Caco-2 (cell line): ENCODE results near the gene WBP1L. TPM values are rescaled to one million over a fixed set of nuclear protein-coding genes. Genes with fewer than 3 reads are reported as not detected.

Experiments used
- BruUV-seq: library from RNA; stranded (reverse); fragments of 400-500 nt; replicated peaks from 2 replicates; lab custom pipeline; 2021; lab: Mats Ljungman, UMichigan
- CTCF ChIA-PET: fragments of 300-600 bp; sonication (Branson Sonifier 250); formaldehyde crosslinking; loops from one replicate; lab custom pipeline; 2022; ENCODE audit warnings: antibody characterized with exemption; lab: Charles Lee
- POLR2A ChIA-PET: fragments of 300-600 bp; sonication (Branson Sonifier 250); formaldehyde crosslinking; loops from one replicate; lab custom pipeline; 2022; ENCODE audit warnings: antibody characterized with exemption; lab: Charles Lee
- DNase-seq, 2 experiments: peaks; one replicate each; pipeline versions ENCODE4 v3.0.0 to v3.0.0-alpha.2; 2020 to 2022
- H3K27me3 ChIP-seq: replicated peaks from 2 replicates; pipeline ENCODE4 v1.6.0; 2011; ENCODE audit warnings: low read length; ENCODE audit not compliant: control insufficient read depth, insufficient read depth
- H3K36me3 ChIP-seq: 2 replicates; pipeline ENCODE4 v1.5.1; 2011; ENCODE audit warnings: low read length; ENCODE audit not compliant: control insufficient read depth, insufficient read depth
- H3K4me1 ChIP-seq: fragments of 250-450 bp; sonication (Bioruptor Pico); 2 replicates; pipeline ENCODE4 v1.5.1; 2020; ENCODE audit warnings: mild to moderate bottlenecking
- H3K4me3 ChIP-seq: 2 replicates; pipeline ENCODE4 v1.5.1; 2011; ENCODE audit warnings: low read depth, mild to moderate bottlenecking, control low read depth, low read length
- H3K9me3 ChIP-seq: fragments of 250-450 bp; sonication (Bioruptor Pico); 2 replicates; pipeline ENCODE4 v1.5.1; 2020; ENCODE audit warnings: mild to moderate bottlenecking, moderate library complexity
- H3K27ac Mint-ChIP-seq: one replicate; pipeline ENCODE4 v1.8.0; 2022; ENCODE audit warnings: mixed read lengths; ENCODE audit not compliant: unreplicated experiment
- H3K27me3 Mint-ChIP-seq: one replicate; pipeline ENCODE4 v1.8.0; 2022; ENCODE audit warnings: mixed read lengths; ENCODE audit not compliant: insufficient read depth, unreplicated experiment
- H3K36me3 Mint-ChIP-seq: one replicate; pipeline ENCODE4 v1.8.0; 2022; ENCODE audit warnings: mild to moderate bottlenecking, mixed read lengths; ENCODE audit not compliant: insufficient read depth, unreplicated experiment
- H3K4me1 Mint-ChIP-seq: one replicate; pipeline ENCODE4 v1.8.0; 2022; ENCODE audit warnings: low read depth, mixed read lengths; ENCODE audit not compliant: unreplicated experiment
- H3K4me3 Mint-ChIP-seq: one replicate; pipeline ENCODE4 v1.8.0; 2022; ENCODE audit warnings: mild to moderate bottlenecking, moderate library complexity, mixed read lengths; ENCODE audit not compliant: unreplicated experiment
- H3K9me3 Mint-ChIP-seq: one replicate; pipeline ENCODE4 v1.8.0; 2022; ENCODE audit warnings: mixed read lengths; ENCODE audit not compliant: unreplicated experiment
- intact Hi-C: fragments of 100-400 bp; cut with micrococcal nuclease; formaldehyde crosslinking; loops from one replicate; pipeline ENCODE4 v1.10.0; 2022; ENCODE audit not compliant: unreplicated experiment
- total RNA-seq: library from RNA; stranded (reverse); gene quantifications from 2 replicates; pipeline ENCODE4 v1.2.3, GENCODE V29; 2022
- TF ChIP-seq, protein P1 (sequence below), 2 experiments: fragments of 200-600 bp in 1 of 2; IDR thresholded peaks; 1 replicate in 1 of 2; 2 replicates in 1 of 2; pipeline versions ENCODE4 v1.5.1 to v1.8.0; 2011 to 2022; ENCODE audit warnings: antibody characterized with exemption in 1 of 2, control low read depth in 1 of 2, inconsistent platforms in 1 of 2, low read depth in 1 of 2, low read length in 1 of 2, mild to moderate bottlenecking in 1 of 2, moderate library complexity in 1 of 2; ENCODE audit not compliant: insufficient read depth in 1 of 2, severe bottlenecking in 1 of 2, unreplicated experiment in 1 of 2

The WBP1L gene
- total RNA-seq, 1 experiment from 2014 or later: 28.2 TPM

DNA sequence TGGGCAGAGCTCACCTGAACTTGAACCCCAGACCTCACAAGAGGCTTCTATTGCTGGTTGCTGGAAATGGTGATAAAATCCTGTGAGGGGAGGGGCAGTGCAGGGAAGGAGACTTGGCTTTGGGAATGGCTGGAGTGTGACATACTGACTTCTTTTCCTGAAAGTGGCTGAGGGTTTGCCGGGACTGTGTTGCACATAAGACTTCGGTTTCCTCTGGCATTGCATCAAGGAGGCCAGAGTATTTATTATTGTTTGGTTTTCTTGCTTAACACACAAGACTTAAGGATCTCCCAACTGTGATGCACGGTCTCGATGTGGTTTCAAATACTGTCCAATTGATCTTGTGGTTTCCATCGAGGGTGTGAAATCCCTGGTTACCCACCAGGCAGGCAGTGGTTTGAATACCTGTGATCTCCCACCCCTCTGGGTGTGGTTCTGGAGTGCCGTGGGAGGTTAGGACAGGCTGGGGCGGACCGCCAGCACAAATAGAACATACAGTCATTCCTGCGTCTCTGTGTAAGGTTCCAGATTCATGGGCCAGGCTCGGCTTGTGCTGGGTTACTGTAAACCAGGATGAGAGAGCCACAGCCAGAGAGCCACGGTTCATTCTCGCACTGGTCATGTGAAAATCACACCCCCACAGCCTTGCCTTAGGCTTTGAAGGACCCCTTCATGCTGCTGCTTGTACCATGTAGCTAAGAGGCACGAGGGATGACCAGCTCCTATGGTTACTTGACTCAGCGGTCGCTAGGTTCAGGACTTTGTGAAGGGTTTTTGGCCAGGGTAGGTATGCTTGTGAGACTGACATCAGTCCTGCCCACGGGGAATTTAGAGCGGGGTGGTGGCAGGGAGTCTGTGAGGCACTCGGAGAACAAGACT lies 39.2 kb downstream of the WBP1L start:
- no peaks in the 10 kb centered on the region for H3K27me3 Mint-ChIP-seq
- no peak overlapping the region for H3K4me3 Mint-ChIP-seq
- no peak for DNase-seq
- no peak overlapping the region for H3K27ac Mint-ChIP-seq
- H3K4me1 Mint-ChIP-seq: peaks cover 12% of the 10 kb centered on the region
- ChIA-PET POLR2A (no interaction called here), CTCF (no interaction called here)
- TF ChIP-seq, protein P1, sequence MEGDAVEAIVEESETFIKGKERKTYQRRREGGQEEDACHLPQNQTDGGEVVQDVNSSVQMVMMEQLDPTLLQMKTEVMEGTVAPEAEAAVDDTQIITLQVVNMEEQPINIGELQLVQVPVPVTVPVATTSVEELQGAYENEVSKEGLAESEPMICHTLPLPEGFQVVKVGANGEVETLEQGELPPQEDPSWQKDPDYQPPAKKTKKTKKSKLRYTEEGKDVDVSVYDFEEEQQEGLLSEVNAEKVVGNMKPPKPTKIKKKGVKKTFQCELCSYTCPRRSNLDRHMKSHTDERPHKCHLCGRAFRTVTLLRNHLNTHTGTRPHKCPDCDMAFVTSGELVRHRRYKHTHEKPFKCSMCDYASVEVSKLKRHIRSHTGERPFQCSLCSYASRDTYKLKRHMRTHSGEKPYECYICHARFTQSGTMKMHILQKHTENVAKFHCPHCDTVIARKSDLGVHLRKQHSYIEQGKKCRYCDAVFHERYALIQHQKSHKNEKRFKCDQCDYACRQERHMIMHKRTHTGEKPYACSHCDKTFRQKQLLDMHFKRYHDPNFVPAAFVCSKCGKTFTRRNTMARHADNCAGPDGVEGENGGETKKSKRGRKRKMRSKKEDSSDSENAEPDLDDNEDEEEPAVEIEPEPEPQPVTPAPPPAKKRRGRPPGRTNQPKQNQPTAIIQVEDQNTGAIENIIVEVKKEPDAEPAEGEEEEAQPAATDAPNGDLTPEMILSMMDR (IDR thresholded peaks at IDR 0.05; ENCODE audit: insufficient read depth in 1 of 2, low read depth in 1 of 2, low read length in 1 of 2, severe bottlenecking in 1 of 2, unreplicated experiment in 1 of 2): no peak
- peaks cover 29% of the 10 kb centered on the region for H3K4me1 ChIP-seq
- no peaks in the 10 kb centered on the region for H3K9me3 ChIP-seq
- no peaks in the 10 kb centered on the region for H3K9me3 Mint-ChIP-seq
- BruUV-seq: no TSS peak
- H3K36me3 ChIP-seq: no peaks in the 10 kb centered on the region
- peaks cover 10% of the 10 kb centered on the region for H3K36me3 Mint-ChIP-seq
- no peaks in the 10 kb centered on the region for H3K27me3 ChIP-seq
- H3K4me3 ChIP-seq: no peak overlapping the region
- intact Hi-C loops: no loop called here

DNA sequence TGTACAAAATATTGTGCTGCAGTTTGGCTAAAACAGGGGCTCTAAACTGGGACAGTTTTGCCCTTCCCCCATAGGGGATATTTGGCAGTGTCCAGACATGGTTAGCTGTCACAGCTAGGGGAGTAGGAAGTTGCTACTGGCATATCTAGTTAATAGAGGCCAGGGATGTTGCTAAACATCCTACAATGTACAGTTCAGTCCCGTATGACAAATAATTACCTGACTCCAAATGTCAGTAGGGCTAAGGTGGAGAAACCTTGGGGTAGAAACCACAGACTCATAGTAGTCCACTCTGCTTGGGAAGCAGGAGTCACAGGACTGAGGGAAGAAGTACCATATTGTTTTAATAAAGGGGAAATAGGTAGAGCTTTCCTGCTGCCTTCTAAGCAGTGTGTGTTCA lies 39.8 kb downstream of the WBP1L start:
- Histone ChIP-seq H3K4me1 (peaks cover 24% of the 10 kb centered on the region), H3K36me3 (no peaks in the 10 kb centered on the region), H3K4me3 (no peak overlapping the region), H3K9me3 (no peaks in the 10 kb centered on the region), H3K27me3 (no peaks in the 10 kb centered on the region)
- intact Hi-C loops: no loop called here
- no peak for DNase-seq
- Mint-ChIP-seq H3K4me1 (peaks cover 7% of the 10 kb centered on the region), H3K4me3 (no peak overlapping the region), H3K27me3 (no peaks in the 10 kb centered on the region), H3K9me3 (no peaks in the 10 kb centered on the region), H3K36me3 (peaks cover 7% of the 10 kb centered on the region), H3K27ac (peak overlapping the region; percentile 33)
- POLR2A ChIA-PET: no interaction called here
- CTCF ChIA-PET: no interaction called here
- TF ChIP-seq, protein P1 (IDR thresholded peaks at IDR 0.05; ENCODE audit: insufficient read depth in 1 of 2, low read depth in 1 of 2, low read length in 1 of 2, severe bottlenecking in 1 of 2, unreplicated experiment in 1 of 2): no peak
- no TSS peak for BruUV-seq

DNA sequence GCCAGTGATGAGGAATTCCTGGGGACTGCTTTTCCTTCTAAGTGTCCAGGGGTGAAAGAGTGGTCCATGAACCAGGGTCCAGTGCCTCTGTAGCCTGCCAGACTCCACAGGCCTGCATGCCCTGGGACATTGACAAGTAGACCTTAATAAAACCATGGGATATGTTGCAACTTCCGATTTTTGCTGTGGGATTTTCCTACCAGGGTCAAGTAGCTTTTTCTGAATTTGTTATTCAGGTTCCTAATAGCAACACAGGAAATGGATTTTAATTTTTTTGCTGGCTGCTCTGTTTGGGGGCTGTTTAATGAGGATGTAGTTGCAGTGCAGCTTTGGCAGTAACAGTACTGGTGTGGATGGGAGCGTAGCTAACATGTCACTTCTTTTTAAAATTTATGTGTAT lies 42.1 kb downstream of the WBP1L start:
- TF ChIP-seq, protein P1 (IDR thresholded peaks at IDR 0.05; ENCODE audit: insufficient read depth in 1 of 2, low read depth in 1 of 2, low read length in 1 of 2, severe bottlenecking in 1 of 2, unreplicated experiment in 1 of 2): no peak
- H3K4me3 ChIP-seq: no peak overlapping the region
- Mint-ChIP-seq H3K4me3 (no peak overlapping the region), H3K4me1 (no peaks in the 10 kb centered on the region), H3K27me3 (no peaks in the 10 kb centered on the region), H3K36me3 (peaks cover 7% of the 10 kb centered on the region), H3K27ac (no peak overlapping the region), H3K9me3 (no peaks in the 10 kb centered on the region)
- BruUV-seq: no TSS peak
- POLR2A ChIA-PET: no interaction called here
- CTCF ChIA-PET: no interaction called here
- no peaks in the 10 kb centered on the region for H3K27me3 ChIP-seq
- H3K9me3 ChIP-seq: no peaks in the 10 kb centered on the region
- intact Hi-C loops: no loop called here
- peaks cover 17% of the 10 kb centered on the region for H3K4me1 ChIP-seq
- H3K36me3 ChIP-seq: no peaks in the 10 kb centered on the region
- DNase-seq: no peak
